ENCODE data around the gene GOLT1A.

GOLT1A gene

GRCh38 chr1:204248954-204249353 lies 35.2 kb upstream of the GOLT1A start:
- Histone ChIP-seq H3K9me2 (ENCODE audit: low read depth, low read length) (no peaks in the 10 kb centered on the region), H3K27ac (ENCODE audit: low read depth, low read length, poor library complexity, severe bottlenecking) (no peak overlapping the region), H3K79me2 (ENCODE audit: insufficient read depth, low read length) (no peaks in the 10 kb centered on the region), H3K4me2 (ENCODE audit: low read length) (no peak overlapping the region), H3F3A (ENCODE audit: insufficient read depth, low read length) (no peaks in the 10 kb centered on the region), H2AFZ (ENCODE audit: low read length) (no peak overlapping the region), H3K36me3 (ENCODE audit: insufficient read depth, low read length) (no peaks in the 10 kb centered on the region), H4K20me1 (ENCODE audit: insufficient read depth, low read length) (no peaks in the 10 kb centered on the region), H3K4me3 (ENCODE audit: low read depth, low read length, poor library complexity, severe bottlenecking) (no peak overlapping the region), H3K27me3 (ENCODE audit: insufficient read depth, low read length) (peaks cover 4% of the 10 kb centered on the region; the same call in 1 of the 2 replicates), H3K9ac (ENCODE audit: low read length) (no peak overlapping the region), H3K9me3 (ENCODE audit: low read length) (no peaks in the 10 kb centered on the region), H3K4me1 (ENCODE audit: insufficient read depth, low read length, severe bottlenecking) (no peaks in the 10 kb centered on the region)
- TF ChIP-seq EZH2 (IDR thresholded peaks at IDR 0.05; ENCODE audit: borderline replicate concordance, low read length) = no peak
- TF ChIP-seq, protein P1, sequence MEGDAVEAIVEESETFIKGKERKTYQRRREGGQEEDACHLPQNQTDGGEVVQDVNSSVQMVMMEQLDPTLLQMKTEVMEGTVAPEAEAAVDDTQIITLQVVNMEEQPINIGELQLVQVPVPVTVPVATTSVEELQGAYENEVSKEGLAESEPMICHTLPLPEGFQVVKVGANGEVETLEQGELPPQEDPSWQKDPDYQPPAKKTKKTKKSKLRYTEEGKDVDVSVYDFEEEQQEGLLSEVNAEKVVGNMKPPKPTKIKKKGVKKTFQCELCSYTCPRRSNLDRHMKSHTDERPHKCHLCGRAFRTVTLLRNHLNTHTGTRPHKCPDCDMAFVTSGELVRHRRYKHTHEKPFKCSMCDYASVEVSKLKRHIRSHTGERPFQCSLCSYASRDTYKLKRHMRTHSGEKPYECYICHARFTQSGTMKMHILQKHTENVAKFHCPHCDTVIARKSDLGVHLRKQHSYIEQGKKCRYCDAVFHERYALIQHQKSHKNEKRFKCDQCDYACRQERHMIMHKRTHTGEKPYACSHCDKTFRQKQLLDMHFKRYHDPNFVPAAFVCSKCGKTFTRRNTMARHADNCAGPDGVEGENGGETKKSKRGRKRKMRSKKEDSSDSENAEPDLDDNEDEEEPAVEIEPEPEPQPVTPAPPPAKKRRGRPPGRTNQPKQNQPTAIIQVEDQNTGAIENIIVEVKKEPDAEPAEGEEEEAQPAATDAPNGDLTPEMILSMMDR (IDR thresholded peaks at IDR 0.05; ENCODE audit: low read length) = no peak

DNA sequence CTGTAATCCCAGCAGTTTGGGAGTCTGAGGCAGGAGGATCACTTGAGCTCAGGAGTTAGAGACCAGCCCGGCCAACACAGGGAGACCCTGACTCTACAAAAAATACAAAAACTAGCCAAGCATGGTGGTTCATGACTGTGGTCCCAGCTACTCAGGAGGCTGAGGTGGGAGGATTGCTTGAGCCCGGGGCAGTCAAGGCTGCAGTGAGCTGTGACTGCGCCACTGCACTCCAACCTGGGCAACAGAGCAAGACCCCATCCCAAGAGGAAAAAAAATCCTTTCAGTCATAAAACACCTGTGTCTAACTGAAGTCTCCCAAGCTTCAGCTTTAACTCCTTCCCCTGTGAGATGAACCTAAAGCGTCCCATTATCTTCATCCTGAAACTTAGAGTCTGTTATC lies 33.1 kb upstream of the GOLT1A start:
- Histone ChIP-seq H3K9me2 (ENCODE audit: low read depth, low read length) (no peaks in the 10 kb centered on the region), H2AFZ (ENCODE audit: low read length) (no peak overlapping the region), H3F3A (ENCODE audit: insufficient read depth, low read length) (no peaks in the 10 kb centered on the region), H3K4me1 (ENCODE audit: insufficient read depth, low read length, severe bottlenecking) (no peaks in the 10 kb centered on the region), H3K4me2 (ENCODE audit: low read length) (no peak overlapping the region), H3K27ac (ENCODE audit: low read depth, low read length, poor library complexity, severe bottlenecking) (no peak overlapping the region), H4K20me1 (ENCODE audit: insufficient read depth, low read length) (no peaks in the 10 kb centered on the region), H3K79me2 (ENCODE audit: insufficient read depth, low read length) (no peaks in the 10 kb centered on the region), H3K9ac (ENCODE audit: low read length) (no peak overlapping the region), H3K36me3 (ENCODE audit: insufficient read depth, low read length) (no peaks in the 10 kb centered on the region), H3K4me3 (ENCODE audit: low read depth, low read length, poor library complexity, severe bottlenecking) (no peak overlapping the region), H3K27me3 (ENCODE audit: insufficient read depth, low read length) (peaks cover 4% of the 10 kb centered on the region; the same call in 1 of the 2 replicates), H3K9me3 (ENCODE audit: low read length) (no peaks in the 10 kb centered on the region)
- TF ChIP-seq EZH2 (IDR thresholded peaks at IDR 0.05; ENCODE audit: borderline replicate concordance, low read length) = no peak
- TF ChIP-seq, protein P1 (IDR thresholded peaks at IDR 0.05; ENCODE audit: low read length) = no peak

- Histone ChIP-seq H3K79me2 (ENCODE audit: insufficient read depth, low read length) (no peaks in the 10 kb centered on the region), H3F3A (ENCODE audit: insufficient read depth, low read length) (no peaks in the 10 kb centered on the region), H3K9me3 (ENCODE audit: low read length) (no peaks in the 10 kb centered on the region), H3K4me3 (ENCODE audit: low read depth, low read length, poor library complexity, severe bottlenecking) (no peak overlapping the region), H3K27ac (ENCODE audit: low read depth, low read length, poor library complexity, severe bottlenecking) (no peak overlapping the region), H3K4me1 (ENCODE audit: insufficient read depth, low read length, severe bottlenecking) (no peaks in the 10 kb centered on the region), H2AFZ (ENCODE audit: low read length) (no peak overlapping the region), H3K27me3 (ENCODE audit: insufficient read depth, low read length) (no peaks in the 10 kb centered on the region; the same call in 1 of the 2 replicates), H3K9ac (ENCODE audit: low read length) (no peak overlapping the region), H3K9me2 (ENCODE audit: low read depth, low read length) (no peaks in the 10 kb centered on the region), H3K36me3 (ENCODE audit: insufficient read depth, low read length) (no peaks in the 10 kb centered on the region), H4K20me1 (ENCODE audit: insufficient read depth, low read length) (no peaks in the 10 kb centered on the region), H3K4me2 (ENCODE audit: low read length) (no peak overlapping the region)
- TF ChIP-seq, protein P1 (IDR thresholded peaks at IDR 0.05; ENCODE audit: low read length) = no peak
- no peak for TF ChIP-seq EZH2 (IDR thresholded peaks at IDR 0.05; ENCODE audit: borderline replicate concordance, low read length)
Measured at GRCh38 chr1:204242920-204243319, 29.1 kb upstream of the GOLT1A start.
